GM19239 (cell line): Measurements from ENCODE around the gene CTSK.

Experiments used
- DNase-seq: peaks from one replicate; pipeline ENCODE4 v3.0.0; 2011; ENCODE audit warnings: low spot score; ENCODE audit not compliant: insufficient read length
- FAIRE-seq: peaks from 2 replicates; lab custom pipeline; 2011; peaks lifted over from hg19 to GRCh38; lab: Jason Lieb, UNC

The CTSK gene

DNA sequence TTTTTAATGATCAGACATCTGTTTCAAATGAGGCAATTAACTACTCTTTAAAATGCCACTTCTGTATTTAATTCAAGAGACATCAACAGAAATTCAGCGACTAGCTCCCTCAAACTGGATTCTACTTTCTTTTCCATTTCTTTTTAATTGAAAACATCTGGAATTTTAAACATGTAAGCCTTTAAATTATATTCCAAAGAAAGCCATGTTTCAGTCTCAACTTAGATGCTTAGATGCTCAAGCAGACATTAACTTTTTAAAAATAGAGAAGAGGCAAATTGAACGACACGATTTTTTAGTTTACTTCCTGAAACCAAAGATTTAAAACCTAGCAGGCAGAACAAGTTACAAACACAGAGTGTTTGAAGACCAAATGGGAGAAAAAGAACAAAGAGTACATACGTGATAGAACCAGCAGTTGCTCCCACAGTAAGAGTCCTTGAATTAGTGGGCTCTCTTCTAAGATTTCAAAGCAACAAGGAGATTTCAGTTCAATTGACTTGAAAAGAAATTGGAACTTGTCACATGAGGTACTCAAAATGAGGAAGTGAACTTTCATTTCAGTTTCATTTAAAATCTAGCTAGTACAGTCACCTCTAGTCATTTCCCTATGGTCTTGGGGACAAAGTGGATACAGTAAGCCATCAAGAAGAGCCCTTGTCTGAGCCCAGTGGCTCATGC is 42.6 kb downstream of the CTSK start, which contains the start of gene CTSS:
CTSS (minus strand) TSS at position 483 of the 681 bp plus-strand sequence. CDS start 1,015 bp downstream, outside the sequence.
- FAIRE-seq: peak; percentile 91
- DNase-seq: peak; percentile 26

- no peak for DNase-seq
- peak; percentile 79 for FAIRE-seq
These were observed 43.4 kb downstream of the CTSK start for GRCh38 chr1:150764617-150765101.

- DNase-seq (no peak), FAIRE-seq (no peak)
These were observed 45.0 kb downstream of the CTSK start for GRCh38 chr1:150763018-150763417.

DNA sequence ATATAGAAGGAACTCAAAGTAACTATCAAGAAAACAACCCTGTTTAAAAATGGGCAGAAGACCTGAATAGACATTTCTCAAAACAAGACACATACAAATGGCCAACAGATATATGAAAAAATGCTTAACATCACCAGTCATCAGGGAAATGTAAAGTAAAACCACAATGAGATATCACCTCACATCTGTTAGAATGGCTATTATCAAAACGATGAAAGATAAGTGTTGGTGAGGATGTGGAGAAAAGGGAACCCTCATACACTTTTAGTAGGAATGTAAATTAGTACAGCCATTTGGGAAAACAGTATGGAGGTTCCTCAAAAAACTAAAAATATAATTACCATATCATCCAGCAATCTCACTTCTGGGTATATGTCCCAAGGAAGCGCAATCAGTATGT is 45.5 kb downstream of the CTSK start:
- DNase-seq: no peak

GRCh38 chr1:150761801-150762200 is 46.3 kb downstream of the CTSK start:
- FAIRE-seq: no peak
- DNase-seq: no peak

More for the DNA sequence above, 45.5 kb downstream of the CTSK start:
- no peak for FAIRE-seq

DNA sequence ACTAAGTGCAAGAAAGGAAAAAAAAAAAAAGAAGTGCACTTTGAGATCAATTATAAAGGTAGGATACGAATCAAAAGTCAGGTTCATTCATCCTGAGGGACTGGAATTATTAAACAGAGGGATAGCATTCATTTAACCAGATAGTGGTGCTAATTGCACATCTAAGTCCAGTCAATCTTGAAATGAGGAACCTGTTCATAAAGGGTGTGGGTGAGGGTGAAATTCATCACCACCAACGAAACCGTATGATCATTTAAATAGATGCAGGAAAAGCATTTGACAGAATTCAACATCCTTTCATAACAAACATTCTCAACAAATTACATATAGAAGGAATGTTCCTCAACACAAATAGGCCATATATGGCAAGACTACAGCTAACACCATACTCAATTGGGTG is 48.0 kb downstream of the CTSK start:
- no peak for DNase-seq
- no peak for FAIRE-seq

GRCh38 chr1:150753416-150753815 is 54.6 kb downstream of the CTSK start:
- DNase-seq (no peak), FAIRE-seq (no peak)

GRCh38 chr1:150751443-150751842 is 56.6 kb downstream of the CTSK start:
- DNase-seq (no peak), FAIRE-seq (no peak)

DNA sequence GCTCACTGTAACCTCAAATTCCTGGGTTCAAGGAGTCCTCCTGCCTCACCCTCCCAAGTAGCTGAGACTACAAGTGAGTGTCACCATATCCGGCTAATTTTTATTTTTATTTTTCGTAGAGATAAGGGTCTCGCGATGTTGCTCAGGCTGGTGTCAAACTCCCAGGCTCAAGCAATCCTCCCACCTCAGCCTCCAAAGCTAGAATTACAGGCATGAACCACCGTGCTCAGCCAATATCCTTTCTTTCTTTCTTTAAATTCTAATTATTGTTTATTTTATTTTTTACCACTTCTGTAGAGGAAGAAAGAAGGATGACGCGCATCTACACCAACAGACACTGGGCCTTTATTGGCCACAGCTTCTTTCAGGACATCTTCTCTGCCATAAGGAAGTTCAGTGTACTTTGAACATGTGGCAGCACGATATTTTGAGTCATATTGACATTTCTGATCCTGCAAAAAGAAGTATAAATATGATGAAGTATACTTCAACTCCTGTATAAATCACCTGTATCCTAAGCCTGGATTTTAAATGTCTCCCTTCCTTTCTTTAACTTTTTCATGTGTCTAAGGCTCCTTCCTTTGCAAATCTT is 58.2 kb downstream of the CTSK start:
- no peak for DNase-seq
- FAIRE-seq: no peak

- DNase-seq (no peak), FAIRE-seq (peak; percentile 14)
These were observed 59.0 kb downstream of the CTSK start for GRCh38 chr1:150748878-150749719.
